NCI-H526 (cell line): ENCODE data around the gene OR2T11.
A peak's percentile ranks its signal among the peaks of the same experiment; 100 is the strongest.
"Not testable (repeated sequence)": the region's sequence is repeated elsewhere in the genome, so short reads cannot be mapped to it uniquely, and the experiment has no call there.

ENCODE experiments used
- DNase-seq, 2 experiments: peaks; one replicate each; lab custom pipeline; 2025; lab: John Stamatoyannopoulos, UW

The OR2T11 gene

DNA sequence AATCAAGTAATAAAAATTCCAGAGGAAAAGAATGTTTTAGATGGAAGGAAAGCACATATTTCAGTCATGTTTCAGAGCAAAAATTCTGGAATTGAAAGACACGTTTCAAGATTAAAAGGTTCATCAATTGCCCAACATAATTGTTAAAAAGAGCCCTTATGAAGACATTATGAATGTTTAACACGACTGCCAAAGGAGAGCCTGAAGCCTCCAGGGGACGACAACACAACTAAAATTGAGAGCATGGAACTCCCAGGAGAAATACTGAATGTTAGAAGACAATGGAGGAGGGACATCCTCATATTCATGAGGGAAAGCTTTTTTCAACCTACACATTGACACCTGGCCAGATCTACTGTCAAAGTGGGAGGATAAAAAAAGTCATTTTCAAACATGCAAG lies 16.0 kb downstream of the OR2T11 start:
- peak in 1 of 2 experiments; percentile 15 for DNase-seq

GRCh38 chr1:248618119-248618518 lies 16.8 kb downstream of the OR2T11 start:
- no peak for DNase-seq

- no peak for DNase-seq
Observed at GRCh38 chr1:248613742-248614141, 21.1 kb downstream of the OR2T11 start.

- no peak for DNase-seq
Observed at GRCh38 chr1:248611883-248612414, 22.9 kb downstream of the OR2T11 start.

- no peak for DNase-seq
Observed at GRCh38 chr1:248610301-248610700, 24.6 kb downstream of the OR2T11 start.

DNA sequence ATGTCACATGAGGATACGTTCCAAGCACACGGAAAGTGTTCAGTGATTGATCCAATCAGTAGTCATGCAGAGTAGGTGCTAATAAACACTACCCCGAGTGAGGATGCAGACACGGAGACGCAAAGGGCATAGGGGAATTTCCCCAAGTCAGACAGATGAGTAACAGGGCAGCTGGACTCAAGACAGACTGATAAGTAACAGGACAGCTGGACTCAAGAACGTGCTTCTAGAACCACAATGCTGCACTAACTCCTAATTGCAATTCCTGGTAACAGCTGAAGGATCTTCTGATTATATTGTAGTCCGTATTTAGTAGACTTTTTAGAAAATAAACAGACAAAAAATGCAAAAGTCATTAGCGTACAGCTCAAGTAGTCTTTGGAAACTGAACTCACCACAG lies 35.5 kb downstream of the OR2T11 start:
- DNase-seq = no peak

DNA sequence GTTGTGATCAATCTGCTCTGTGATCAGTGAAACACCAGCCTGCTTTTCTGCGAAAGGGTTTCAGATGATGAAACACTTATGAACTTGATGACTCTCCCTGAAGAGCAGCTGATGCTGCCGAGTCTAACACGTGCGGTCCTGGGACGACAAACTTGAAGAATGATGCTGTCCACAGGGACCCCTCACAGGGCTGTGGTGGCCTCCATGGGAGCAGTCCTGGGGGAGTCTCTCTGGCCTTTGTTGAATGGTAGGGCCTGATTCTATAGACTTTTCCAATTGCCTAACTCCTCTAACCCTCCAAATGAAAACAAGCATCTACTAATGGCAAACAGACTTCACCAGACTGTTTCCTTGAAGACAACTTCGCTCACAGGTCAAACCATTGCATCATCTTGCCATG lies 37.3 kb downstream of the OR2T11 start, which contains the start of gene OR2T10:
TSS of gene OR2T10 (minus strand) at position 112 of the 400 bp plus-strand sequence. CDS start 3,932 bp downstream, outside the sequence.
- DNase-seq = no peak

DNA sequence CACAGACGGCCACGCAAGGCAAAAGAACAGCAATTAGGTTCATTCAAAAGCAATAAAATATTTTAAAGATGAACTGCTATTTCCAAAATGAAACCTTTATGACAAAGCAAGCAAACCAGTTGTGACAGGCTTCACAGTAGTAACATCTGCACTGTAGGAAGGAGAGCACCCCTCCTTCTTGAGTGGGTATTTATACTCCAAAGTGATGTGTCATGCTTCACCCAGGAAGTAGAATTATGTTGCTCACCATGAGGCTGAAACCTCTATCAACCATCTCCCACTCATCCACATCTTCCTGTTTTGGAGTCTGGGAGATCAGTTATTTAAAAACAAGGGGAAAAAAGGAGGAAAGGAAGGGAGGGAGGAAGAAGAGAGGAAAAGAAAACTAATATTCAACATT lies 38.3 kb downstream of the OR2T11 start:
- DNase-seq = no peak

- DNase-seq = no peak
Observed at GRCh38 chr1:248593226-248593625, 41.7 kb downstream of the OR2T11 start.

DNA sequence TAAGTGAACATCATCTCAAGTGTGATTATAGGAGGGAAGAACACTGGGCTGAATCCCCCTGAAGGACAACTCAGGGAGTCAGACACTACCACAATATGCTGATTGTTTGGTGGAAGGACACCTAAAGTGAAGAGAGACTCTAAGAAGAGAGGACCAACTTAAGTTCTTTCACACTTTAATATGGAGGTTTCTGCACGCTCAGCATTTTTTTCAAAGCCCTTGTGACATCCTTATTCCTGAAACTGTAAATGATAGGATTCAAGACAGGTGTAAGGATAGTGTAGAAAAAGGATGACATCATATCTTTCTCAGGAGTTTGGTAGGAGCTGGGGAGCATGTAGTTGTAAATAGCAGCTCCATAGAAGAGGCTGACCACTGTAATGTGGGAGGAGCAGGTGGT lies 42.2 kb downstream of the OR2T11 start:
- no peak for DNase-seq

DNA sequence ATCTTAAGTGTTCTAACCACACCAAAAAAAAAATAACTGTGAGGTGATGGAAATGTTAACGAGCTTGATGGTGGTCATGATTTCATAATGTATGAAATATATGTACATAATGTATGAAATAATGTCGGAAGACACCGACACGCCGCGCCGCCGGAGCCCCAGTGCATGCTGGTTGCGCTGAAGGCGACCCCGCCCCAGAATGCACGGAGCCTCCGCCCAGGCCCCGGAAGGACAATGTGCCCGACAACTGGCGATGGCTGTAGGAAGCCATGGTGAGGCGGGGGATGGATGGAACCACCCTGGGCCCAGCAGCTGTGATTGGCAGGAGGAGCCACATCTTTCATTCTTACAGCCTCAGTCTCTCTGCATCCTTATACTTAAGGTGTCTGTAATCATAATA lies 44.8 kb downstream of the OR2T11 start:
- no peak for DNase-seq

DNA sequence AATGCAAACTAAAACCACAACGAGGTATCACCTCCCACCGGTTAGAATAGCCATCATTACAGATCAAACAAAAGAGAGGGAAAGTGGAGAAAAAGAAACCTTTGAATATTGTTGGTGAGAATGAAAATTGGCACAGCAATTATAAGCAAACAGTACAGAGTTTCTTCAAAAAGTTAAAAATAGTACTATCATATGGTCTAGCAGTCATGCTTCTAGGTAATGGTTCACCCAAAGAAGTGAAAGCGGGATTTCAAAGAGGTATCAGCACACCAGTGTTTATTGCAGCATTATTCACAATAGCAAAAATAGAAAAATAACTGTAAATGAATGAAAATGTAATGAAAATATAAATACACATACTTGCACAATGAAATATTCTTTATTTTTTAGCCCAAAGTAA lies 45.6 kb downstream of the OR2T11 start:
- no peak for DNase-seq

DNA sequence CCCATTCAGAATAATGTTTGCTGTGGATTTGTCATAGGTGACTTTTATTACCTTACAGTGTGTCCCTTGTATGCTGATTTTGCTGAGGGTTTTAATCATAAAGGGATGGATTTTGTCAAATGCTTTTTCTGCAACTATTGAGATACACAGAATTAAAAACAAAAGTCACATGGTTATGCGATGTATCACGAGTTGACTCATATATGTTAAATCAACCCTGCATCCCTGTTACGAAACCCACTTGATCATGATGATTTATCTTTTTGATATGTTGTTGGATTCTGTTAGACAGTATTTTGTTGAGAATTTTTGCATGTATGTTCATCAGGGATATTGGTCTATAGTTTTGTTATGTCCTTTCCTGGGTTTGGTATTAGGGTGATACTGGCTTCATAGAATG lies 49.6 kb downstream of the OR2T11 start:
- DNase-seq = no peak

GRCh38 chr1:248576260-248576980 lies 58.5 kb downstream of the OR2T11 start:
- no peak for DNase-seq

GRCh38 chr1:248574657-248575056 lies 60.2 kb downstream of the OR2T11 start, which contains the start of gene OR2T34:
Gene OR2T34, minus strand, starts transcription at chr1:248574757. Its CDS starts 0 bp downstream, at chr1:248574757.
- DNase-seq = not testable (repeated sequence)

DNA sequence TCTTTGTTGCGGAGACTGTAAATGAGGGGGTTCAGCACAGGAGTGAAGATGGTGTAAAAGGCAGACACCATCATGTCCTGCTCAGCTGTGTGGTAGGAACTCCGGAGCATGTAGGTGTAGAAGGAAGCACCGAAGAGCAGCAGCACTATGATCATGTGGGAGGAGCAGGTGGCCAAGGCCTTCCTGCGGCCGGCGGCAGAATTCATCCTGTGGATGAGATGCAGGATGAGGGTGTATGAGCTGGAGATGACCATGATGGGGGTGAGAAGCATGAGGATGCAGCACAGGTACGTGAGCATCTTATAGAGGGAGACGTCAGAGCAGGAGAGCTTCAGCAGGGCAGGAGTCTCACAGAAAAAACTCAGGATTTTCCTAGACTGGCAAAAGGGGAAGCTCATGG lies 61.0 kb downstream of the OR2T11 start:
- not testable (repeated sequence) for DNase-seq
